Caco-2 (cell line): ENCODE data around the gene ALAD. TPM values are rescaled to one million over a fixed set of nuclear protein-coding genes. Genes with fewer than 3 reads are reported as not detected.

Experiments used
- BruUV-seq: library from RNA; stranded (reverse); fragments of 400-500 nt; replicated peaks from 2 replicates; lab custom pipeline; 2021; lab: Mats Ljungman, UMichigan
- CTCF ChIA-PET: fragments of 300-600 bp; sonication (Branson Sonifier 250); formaldehyde crosslinking; loops from one replicate; lab custom pipeline; 2022; ENCODE audit warnings: antibody characterized with exemption; lab: Charles Lee
- POLR2A ChIA-PET: fragments of 300-600 bp; sonication (Branson Sonifier 250); formaldehyde crosslinking; loops from one replicate; lab custom pipeline; 2022; ENCODE audit warnings: antibody characterized with exemption; lab: Charles Lee
- DNase-seq, 2 experiments: peaks; one replicate each; pipeline versions ENCODE4 v3.0.0 to v3.0.0-alpha.2; 2020 to 2022
- H3K27me3 ChIP-seq: replicated peaks from 2 replicates; pipeline ENCODE4 v1.6.0; 2011; ENCODE audit warnings: low read length; ENCODE audit not compliant: control insufficient read depth, insufficient read depth
- H3K36me3 ChIP-seq: 2 replicates; pipeline ENCODE4 v1.5.1; 2011; ENCODE audit warnings: low read length; ENCODE audit not compliant: control insufficient read depth, insufficient read depth
- H3K4me1 ChIP-seq: fragments of 250-450 bp; sonication (Bioruptor Pico); 2 replicates; pipeline ENCODE4 v1.5.1; 2020; ENCODE audit warnings: mild to moderate bottlenecking
- H3K4me3 ChIP-seq: 2 replicates; pipeline ENCODE4 v1.5.1; 2011; ENCODE audit warnings: low read depth, mild to moderate bottlenecking, control low read depth, low read length
- H3K9me3 ChIP-seq: fragments of 250-450 bp; sonication (Bioruptor Pico); 2 replicates; pipeline ENCODE4 v1.5.1; 2020; ENCODE audit warnings: mild to moderate bottlenecking, moderate library complexity
- H3K27ac Mint-ChIP-seq: one replicate; pipeline ENCODE4 v1.8.0; 2022; ENCODE audit warnings: mixed read lengths; ENCODE audit not compliant: unreplicated experiment
- H3K27me3 Mint-ChIP-seq: one replicate; pipeline ENCODE4 v1.8.0; 2022; ENCODE audit warnings: mixed read lengths; ENCODE audit not compliant: insufficient read depth, unreplicated experiment
- H3K36me3 Mint-ChIP-seq: one replicate; pipeline ENCODE4 v1.8.0; 2022; ENCODE audit warnings: mild to moderate bottlenecking, mixed read lengths; ENCODE audit not compliant: insufficient read depth, unreplicated experiment
- H3K4me1 Mint-ChIP-seq: one replicate; pipeline ENCODE4 v1.8.0; 2022; ENCODE audit warnings: low read depth, mixed read lengths; ENCODE audit not compliant: unreplicated experiment
- H3K4me3 Mint-ChIP-seq: one replicate; pipeline ENCODE4 v1.8.0; 2022; ENCODE audit warnings: mild to moderate bottlenecking, moderate library complexity, mixed read lengths; ENCODE audit not compliant: unreplicated experiment
- H3K9me3 Mint-ChIP-seq: one replicate; pipeline ENCODE4 v1.8.0; 2022; ENCODE audit warnings: mixed read lengths; ENCODE audit not compliant: unreplicated experiment
- CTCF ChIP-seq, 2 experiments: fragments of 200-600 bp in 1 of 2; IDR thresholded peaks; 1 replicate in 1 of 2; 2 replicates in 1 of 2; pipeline versions ENCODE4 v1.5.1 to v1.8.0; 2011 to 2022; ENCODE audit warnings: antibody characterized with exemption in 1 of 2, control low read depth in 1 of 2, inconsistent platforms in 1 of 2, low read depth in 1 of 2, low read length in 1 of 2, mild to moderate bottlenecking in 1 of 2, moderate library complexity in 1 of 2; ENCODE audit not compliant: insufficient read depth in 1 of 2, severe bottlenecking in 1 of 2, unreplicated experiment in 1 of 2
- intact Hi-C: fragments of 100-400 bp; cut with micrococcal nuclease; formaldehyde crosslinking; loops from one replicate; pipeline ENCODE4 v1.10.0; 2022; ENCODE audit not compliant: unreplicated experiment
- total RNA-seq: library from RNA; stranded (reverse); gene quantifications from 2 replicates; pipeline ENCODE4 v1.2.3, GENCODE V29; 2022

The ALAD gene
- total RNA-seq, 1 experiment from 2014 or later, result 48.8 TPM

DNA sequence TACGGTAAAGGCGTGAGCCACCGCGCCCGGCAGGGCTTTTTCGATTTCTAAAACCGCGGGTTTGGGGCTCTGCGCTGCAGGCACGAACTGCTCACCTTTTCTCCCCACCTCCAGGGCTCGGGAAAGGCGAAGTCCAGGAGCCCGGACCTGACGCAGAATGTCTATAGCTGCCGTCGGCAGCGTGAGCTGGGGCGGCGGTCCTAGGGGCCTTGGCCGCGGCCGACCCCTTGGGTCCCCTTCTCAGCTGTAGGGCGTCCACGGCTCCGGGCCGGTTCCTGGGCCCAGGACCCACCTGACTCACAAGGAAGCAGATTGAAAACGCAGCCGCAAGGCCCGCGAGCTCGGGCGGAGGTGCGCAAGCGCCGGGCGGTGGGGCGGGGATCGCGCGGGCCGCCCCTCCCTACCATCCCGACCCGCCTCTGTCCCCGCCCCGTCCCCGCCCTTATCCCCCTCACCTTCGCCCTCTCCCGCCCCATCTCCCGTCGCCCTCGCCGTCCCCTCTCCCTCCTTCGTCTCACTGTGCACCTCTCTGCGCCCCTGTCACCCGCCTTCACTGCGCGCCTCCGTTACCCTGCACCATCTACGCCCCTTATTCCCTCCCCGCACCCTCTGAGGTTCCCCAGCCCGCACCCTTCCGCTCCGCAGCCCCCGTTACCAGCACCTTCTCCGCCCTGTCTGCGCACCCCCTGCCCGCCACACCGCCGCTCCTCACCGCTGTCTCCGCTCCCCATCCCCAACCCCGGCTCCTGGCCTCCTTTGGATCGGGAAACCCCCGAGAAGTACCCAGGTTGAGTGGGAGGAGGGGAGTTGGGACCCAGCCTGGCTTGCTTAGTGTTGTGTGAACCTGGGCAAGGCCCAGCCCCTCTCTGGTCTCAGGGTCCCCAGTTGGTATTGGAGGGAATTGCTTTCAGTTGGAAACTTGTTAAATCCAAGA is 24.2 kb downstream of the ALAD start, which contains the start of gene HDHD3:
Gene HDHD3, minus strand, starts transcription at position 353 of the 934 bp plus-strand sequence. CDS start 2,632 bp downstream, outside the sequence.
- no peaks in the 10 kb centered on the region for H3K9me3 Mint-ChIP-seq
- H3K27ac Mint-ChIP-seq, result peak within 1 kb of the TSS; percentile 86
- TSS peak; percentile 69 for BruUV-seq
- peaks cover 10% of the 10 kb centered on the region for H3K36me3 ChIP-seq
- H3K27me3 ChIP-seq, result no peaks in the 10 kb centered on the region
- no peaks in the 10 kb centered on the region for H3K9me3 ChIP-seq
- H3K4me3 ChIP-seq, result peak within 1 kb of the TSS; percentile 96
- intact Hi-C loops, result loop anchor here (1.0 kb wide), 2 partner anchors 24 to 33 kb away; partner anchors contain the start of genes ALAD, C9orf43 and POLE3
- ChIA-PET CTCF (interaction anchor here (0.7 to 1.8 kb wide), 4 partner anchors 11 to 28 kb away, joined by 5 to 7 read pairs (median 6); partner anchors contain the start of genes ALAD and BSPRY), POLR2A (interaction anchor here (0.6 to 1.5 kb wide), 4 partner anchors 24 to 271 kb away, joined by 4 to 16 read pairs (median 4); partner anchors contain the start of genes ALAD, C9orf43 and POLE3)
- peaks cover 26% of the 10 kb centered on the region for H3K4me1 Mint-ChIP-seq
- no peak for TF ChIP-seq CTCF (IDR thresholded peaks at IDR 0.05; ENCODE audit: insufficient read depth in 1 of 2, low read depth in 1 of 2, low read length in 1 of 2, severe bottlenecking in 1 of 2, unreplicated experiment in 1 of 2)
- peaks cover 51% of the 10 kb centered on the region for H3K4me1 ChIP-seq
- H3K4me3 Mint-ChIP-seq, result peak within 1 kb of the TSS; percentile 77
- DNase-seq, result peak; percentile 82 to 87
- H3K36me3 Mint-ChIP-seq, result peaks cover 47% of the 10 kb centered on the region
- no peaks in the 10 kb centered on the region for H3K27me3 Mint-ChIP-seq

- ChIA-PET POLR2A (interaction anchor here (0.6 to 1.5 kb wide), 4 partner anchors 25 to 80 kb away, joined by 3 to 16 read pairs (median 7); partner anchors contain the start of gene WDR31), CTCF (interaction anchor here (0.9 to 1.8 kb wide), 2 partner anchors 24 to 26 kb away, joined by 5 to 6 read pairs; partner anchors contain the start of gene BSPRY)
- peak overlapping the region; percentile 86 for H3K27ac Mint-ChIP-seq
- intact Hi-C loops, result loop anchor here (1.0 kb wide), 1 partner anchor 35 kb away; the partner anchor contains the start of genes C9orf43 and POLE3
- TF ChIP-seq CTCF (IDR thresholded peaks at IDR 0.05; ENCODE audit: insufficient read depth in 1 of 2, low read depth in 1 of 2, low read length in 1 of 2, severe bottlenecking in 1 of 2, unreplicated experiment in 1 of 2), result no peak
- Histone ChIP-seq H3K27me3 (no peaks in the 10 kb centered on the region), H3K36me3 (peaks cover 10% of the 10 kb centered on the region), H3K4me1 (peaks cover 36% of the 10 kb centered on the region), H3K4me3 (peak overlapping the region; percentile 96), H3K9me3 (no peaks in the 10 kb centered on the region)
- H3K27me3 Mint-ChIP-seq, result no peaks in the 10 kb centered on the region
- H3K4me3 Mint-ChIP-seq, result peak overlapping the region; percentile 77
- no peaks in the 10 kb centered on the region for H3K9me3 Mint-ChIP-seq
- BruUV-seq, result TSS peak; percentile 68
- peaks cover 47% of the 10 kb centered on the region for H3K36me3 Mint-ChIP-seq
- peaks cover 16% of the 10 kb centered on the region for H3K4me1 Mint-ChIP-seq
- peak; percentile 56 to 78 for DNase-seq
These were observed 25.7 kb downstream of the ALAD start for GRCh38 chr9:113375057-113376023.
